ENCODE measurements around the gene PROC.

Gene PROC

GRCh38 chr2:127428057-127428814 is 10.0 kb downstream of the PROC start:
- POLR2A ChIA-PET = no interaction called here
- DNase-seq (ENCODE audit: extremely low spot score) = no peak
- CTCF ChIA-PET = no interaction called here
- TF ChIP-seq ARNT (IDR thresholded peaks at IDR 0.05) (no peak), HDGF (IDR thresholded peaks at IDR 0.05; ENCODE audit: borderline replicate concordance) (no peak), FOXM1 (IDR thresholded peaks at IDR 0.05; ENCODE audit: borderline replicate concordance) (no peak), FOXA1 (IDR thresholded peaks at IDR 0.05) (no peak), TARDBP (IDR thresholded peaks at IDR 0.05) (no peak), ZNF384 (IDR thresholded peaks at IDR 0.05) (no peak), ELF4 (IDR thresholded peaks at IDR 0.05) (no peak), NFRKB (IDR thresholded peaks at IDR 0.05) (no peak), SUZ12 (IDR thresholded peaks at IDR 0.05) (no peak), PKNOX1 (IDR thresholded peaks at IDR 0.05) (no peak), FOXK2 (IDR thresholded peaks at IDR 0.05) (no peak), CTBP1 (IDR thresholded peaks at IDR 0.05; ENCODE audit: borderline replicate concordance) (no peak), L3MBTL2 (conservative IDR thresholded peaks at IDR 0.05) (no peak), BHLHE40 (IDR thresholded peaks at IDR 0.05; ENCODE audit: borderline replicate concordance) (no peak), SP1 (IDR thresholded peaks at IDR 0.05) (no peak), LEF1 (IDR thresholded peaks at IDR 0.05; ENCODE audit: borderline replicate concordance) (no peak)

- ChIA-PET POLR2A (interaction anchor here (1.2 kb wide), 1 partner anchor 11 kb away, joined by 3 read pairs; the partner anchor contains the start of gene PROC), CTCF (no interaction called here)
Observed at GRCh38 chr2:127428815-127429109, 10.5 kb downstream of the PROC start.

GRCh38 chr2:127429291-127429690 is 11.1 kb downstream of the PROC start:
- no peak for TF ChIP-seq FOXA1 (IDR thresholded peaks at IDR 0.05)
- TF ChIP-seq LEF1 (IDR thresholded peaks at IDR 0.05; ENCODE audit: borderline replicate concordance) = no peak
- no peak for TF ChIP-seq ARNT (IDR thresholded peaks at IDR 0.05)
- TF ChIP-seq ELF4 (IDR thresholded peaks at IDR 0.05) = no peak
- TF ChIP-seq ZNF384 (IDR thresholded peaks at IDR 0.05) = no peak
- no peak for TF ChIP-seq HDGF (IDR thresholded peaks at IDR 0.05; ENCODE audit: borderline replicate concordance)
- no peak for TF ChIP-seq BHLHE40 (IDR thresholded peaks at IDR 0.05; ENCODE audit: borderline replicate concordance)
- no peak for TF ChIP-seq L3MBTL2 (conservative IDR thresholded peaks at IDR 0.05)
- no peak for TF ChIP-seq CTBP1 (IDR thresholded peaks at IDR 0.05; ENCODE audit: borderline replicate concordance)
- TF ChIP-seq FOXK2 (IDR thresholded peaks at IDR 0.05) = no peak
- TF ChIP-seq PKNOX1 (IDR thresholded peaks at IDR 0.05) = no peak
- TF ChIP-seq NFRKB (IDR thresholded peaks at IDR 0.05) = no peak
- ChIA-PET POLR2A (interaction anchor here (1.2 kb wide), 1 partner anchor 11 kb away, joined by 3 read pairs; the partner anchor contains the start of gene PROC), CTCF (interaction anchor here (0.6 kb wide), 1 partner anchor 208 kb away, joined by 3 read pairs; no protein-coding TSS in a partner anchor)
- DNase-seq (ENCODE audit: extremely low spot score) = no peak

More at GRCh38 chr2:127428815-127429109, 10.5 kb downstream of the PROC start:
- no peak for DNase-seq (ENCODE audit: extremely low spot score)
- TF ChIP-seq L3MBTL2 (conservative IDR thresholded peaks at IDR 0.05) (no peak), CTBP1 (IDR thresholded peaks at IDR 0.05; ENCODE audit: borderline replicate concordance) (no peak), FOXK2 (IDR thresholded peaks at IDR 0.05) (no peak), FOXM1 (IDR thresholded peaks at IDR 0.05; ENCODE audit: borderline replicate concordance) (no peak), ZNF384 (IDR thresholded peaks at IDR 0.05) (no peak), ARNT (IDR thresholded peaks at IDR 0.05) (no peak), LEF1 (IDR thresholded peaks at IDR 0.05; ENCODE audit: borderline replicate concordance) (no peak), SUZ12 (IDR thresholded peaks at IDR 0.05) (no peak)

GRCh38 chr2:127429844-127430425 is 11.7 kb downstream of the PROC start:
- POLR2A ChIA-PET = interaction anchor here (1.2 kb wide), 1 partner anchor 12 kb away, joined by 3 read pairs; the partner anchor contains the start of gene PROC
- TF ChIP-seq LEF1 (IDR thresholded peaks at IDR 0.05; ENCODE audit: borderline replicate concordance) (no peak), SUZ12 (IDR thresholded peaks at IDR 0.05) (no peak), NFRKB (IDR thresholded peaks at IDR 0.05) (no peak), FOXK2 (IDR thresholded peaks at IDR 0.05) (no peak), ZNF384 (IDR thresholded peaks at IDR 0.05) (no peak), HDGF (IDR thresholded peaks at IDR 0.05; ENCODE audit: borderline replicate concordance) (no peak), PKNOX1 (IDR thresholded peaks at IDR 0.05) (no peak), L3MBTL2 (conservative IDR thresholded peaks at IDR 0.05) (no peak), SP1 (IDR thresholded peaks at IDR 0.05) (no peak), FOXA1 (IDR thresholded peaks at IDR 0.05) (no peak)

GRCh38 chr2:127431408-127432023 is 13.3 kb downstream of the PROC start:
- CTCF ChIA-PET = no interaction called here
- TF ChIP-seq CTBP1 (IDR thresholded peaks at IDR 0.05; ENCODE audit: borderline replicate concordance) (no peak), NFRKB (IDR thresholded peaks at IDR 0.05) (no peak), ELF4 (IDR thresholded peaks at IDR 0.05) (no peak), FOXK2 (IDR thresholded peaks at IDR 0.05) (no peak), LEF1 (IDR thresholded peaks at IDR 0.05; ENCODE audit: borderline replicate concordance) (no peak)
- POLR2A ChIA-PET = no interaction called here
- DNase-seq (ENCODE audit: extremely low spot score) = no peak

More at GRCh38 chr2:127429844-127430425, 11.7 kb downstream of the PROC start:
- DNase-seq (ENCODE audit: extremely low spot score) = no peak
- CTCF ChIA-PET = interaction anchor here (0.6 kb wide), 1 partner anchor 208 kb away, joined by 3 read pairs; no protein-coding TSS in a partner anchor

Data from HEK293T (cell line).